ENCODE data around the gene JMJD1C. TPM values are rescaled to one million over a fixed set of nuclear protein-coding genes. Genes with fewer than 3 reads are reported as not detected.

Gene JMJD1C
- total and polyA plus RNA-seq, 9 donors, result 45.4 to 140 (median 78.2) TPM

DNA sequence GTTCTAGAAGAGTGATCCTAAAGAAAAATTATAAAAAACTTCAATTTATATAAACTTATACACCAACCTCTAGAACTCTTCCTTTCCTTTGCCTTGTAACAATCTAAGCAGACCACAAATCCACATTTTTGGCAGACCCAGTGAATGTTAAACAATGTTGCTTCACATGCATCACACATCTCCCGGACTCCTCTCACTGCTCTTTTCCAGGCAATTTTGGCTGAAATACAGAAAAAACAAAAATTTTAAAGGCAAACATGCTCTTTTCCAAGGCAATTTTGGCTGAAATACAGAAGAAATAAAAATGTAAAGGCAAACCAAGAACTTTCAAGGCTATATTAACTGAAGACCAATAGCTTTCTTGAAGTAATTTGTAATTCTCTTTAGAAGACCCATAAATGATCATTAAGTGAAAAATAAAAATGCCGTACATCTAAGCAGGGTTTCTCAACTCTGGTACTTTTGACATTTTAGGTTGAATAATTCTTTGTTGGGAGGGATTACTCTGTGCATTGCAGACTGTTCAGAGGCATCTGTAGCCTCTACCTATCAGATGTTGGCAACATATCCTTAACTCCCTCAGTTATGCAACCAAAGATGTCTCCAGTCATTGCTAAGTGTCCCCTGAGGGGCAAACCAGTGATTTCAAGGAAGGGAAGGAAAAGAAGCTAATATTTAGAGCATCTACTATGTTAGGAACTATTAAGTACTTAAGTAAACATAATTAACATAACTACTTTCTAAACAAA, 268.3 kb downstream of the JMJD1C start:
- 18 to 21% (median 20%) methylated on average over 2 of the region's 2 CpGs for WGBS, 3 donors
- intact Hi-C loops (cut with DNase I), result no loop called here

GRCh38 chr10:63192826-63193225, 273.0 kb downstream of the JMJD1C start:
- 14 to 15% (median 14%) methylated on average over 1 of the region's 1 CpG for WGBS, 3 donors
- TF ChIP-seq EP300 (IDR thresholded peaks at IDR 0.05), result no peak
- TF ChIP-seq CTCF (IDR thresholded peaks at IDR 0.05), result no peak
- no peak for TF ChIP-seq POLR2A (IDR thresholded peaks at IDR 0.05)
- no peak for DNase-seq
- Histone ChIP-seq H3K4me1 (ENCODE audit: insufficient read depth) (peaks cover 5% of the 10 kb centered on the region), H3K9me3 (no peaks in the 10 kb centered on the region), H3K27me3 (no peaks in the 10 kb centered on the region), H3K36me3 (no peaks in the 10 kb centered on the region), H3K4me3 (no peak overlapping the region), H3K27ac (no peak overlapping the region)
- intact Hi-C loops (cut with DNase I), result no loop called here

More for the DNA sequence above, 268.3 kb downstream of the JMJD1C start:
- no peak for DNase-seq
- Histone ChIP-seq H3K27me3 (no peaks in the 10 kb centered on the region), H3K4me3 (no peak overlapping the region), H3K9me3 (no peaks in the 10 kb centered on the region), H3K27ac (peak overlapping the region in 1 of 2 donors; percentile 41), H3K4me1 (ENCODE audit: insufficient read depth) (peaks cover 7% of the 10 kb centered on the region), H3K36me3 (no peaks in the 10 kb centered on the region)
- no peak for TF ChIP-seq EP300 (IDR thresholded peaks at IDR 0.05)
- TF ChIP-seq CTCF (IDR thresholded peaks at IDR 0.05), result no peak
- no peak for TF ChIP-seq POLR2A (IDR thresholded peaks at IDR 0.05)

- H3K36me3 ChIP-seq, result no peaks in the 10 kb centered on the region
- intact Hi-C loops (cut with DNase I), result no loop called here
- 77 to 83% (median 79%) methylated on average over 1 of the region's 1 CpG for WGBS, 3 donors
Observed at GRCh38 chr10:63175534-63175933, 290.2 kb downstream of the JMJD1C start.

GRCh38 chr10:63173468-63174232, 292.1 kb downstream of the JMJD1C start:
- Histone ChIP-seq H3K36me3 (no peaks in the 10 kb centered on the region), H3K27me3 (no peaks in the 10 kb centered on the region), H3K4me3 (no peak overlapping the region), H3K4me1 (ENCODE audit: insufficient read depth) (peaks cover 4% of the 10 kb centered on the region), H3K9me3 (no peaks in the 10 kb centered on the region), H3K27ac (no peak overlapping the region)
- intact Hi-C loops (cut with DNase I), result no loop called here
- TF ChIP-seq CTCF (IDR thresholded peaks at IDR 0.05) (no peak), POLR2A (IDR thresholded peaks at IDR 0.05) (no peak), EP300 (IDR thresholded peaks at IDR 0.05) (no peak)
- 94 to 100% (median 100%) methylated on average over 1 of the region's 1 CpG for WGBS, 3 donors
- DNase-seq, result no peak

More at GRCh38 chr10:63175534-63175933, 290.2 kb downstream of the JMJD1C start:
- H3K9me3 ChIP-seq, result no peaks in the 10 kb centered on the region
- H3K27ac ChIP-seq, result no peak overlapping the region
- peaks cover 4% of the 10 kb centered on the region for H3K4me1 ChIP-seq (ENCODE audit: insufficient read depth)
- H3K27me3 ChIP-seq, result no peaks in the 10 kb centered on the region
- DNase-seq, result no peak
- TF ChIP-seq POLR2A (IDR thresholded peaks at IDR 0.05) (no peak), EP300 (IDR thresholded peaks at IDR 0.05) (no peak), CTCF (IDR thresholded peaks at IDR 0.05) (no peak)
- H3K4me3 ChIP-seq, result no peak overlapping the region

Data from ovary (tissue), 9 donors.